ENCODE measurements around the gene ATP10A. TPM values are rescaled to one million over a fixed set of nuclear protein-coding genes. Genes with fewer than 3 reads are reported as not detected.

Gene ATP10A
- total RNA-seq, 1 experiment from 2014 or later: 3.9 TPM

DNA sequence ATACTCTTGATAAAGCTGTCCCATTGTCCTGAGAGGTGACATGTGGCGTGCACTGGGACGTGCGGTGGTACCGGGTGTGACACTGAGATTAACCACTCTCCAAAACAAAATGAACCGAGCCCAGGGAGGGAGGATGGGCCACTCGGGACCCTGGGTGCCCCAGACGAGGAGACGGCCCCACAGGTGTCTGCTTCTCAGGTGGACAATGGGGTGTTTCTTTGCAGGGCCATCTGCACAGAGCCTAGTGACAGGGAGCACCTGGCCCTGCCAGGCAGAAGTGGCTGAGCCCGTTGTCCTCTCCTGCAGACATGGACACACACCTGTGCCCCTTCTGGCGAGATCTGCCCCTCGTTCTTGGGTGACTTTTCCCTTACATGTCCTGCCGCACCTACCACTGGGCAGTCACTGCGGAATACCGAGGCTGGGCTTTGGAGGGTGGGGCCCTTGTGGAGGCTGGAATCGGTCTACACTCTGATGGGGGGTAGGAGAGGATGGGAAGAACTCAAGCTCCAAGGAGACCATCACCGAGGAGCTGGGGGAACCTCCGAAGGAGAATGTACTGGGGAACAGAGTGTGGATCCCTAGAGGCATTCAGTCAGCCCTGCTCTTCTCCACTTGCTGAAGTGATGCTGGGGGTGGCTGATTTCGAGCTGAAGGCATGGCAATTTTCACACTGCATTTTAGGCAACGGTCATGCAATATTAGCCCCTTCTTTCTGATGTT, 153.5 kb downstream of the ATP10A start:
- H3K27ac ChIP-seq (ENCODE audit: insufficient read length, low read depth, low read length): no peak overlapping the region
- WGBS (ENCODE audit: extremely low coverage, insufficient read length, low lambda C conversion rate): no CpG with 5 or more reads among the region's 19 CpGs

More for the DNA sequence above, 153.5 kb downstream of the ATP10A start:
- H2BK120ac ChIP-seq (ENCODE audit: low read depth, low read length, poor library complexity, severe bottlenecking): no peak overlapping the region
- no peak overlapping the region for H2BK12ac ChIP-seq (ENCODE audit: insufficient read length, low read depth, low read length)
- no peaks in the 10 kb centered on the region for H3K4me1 ChIP-seq (ENCODE audit: insufficient read depth, low read length)
- H3K56ac ChIP-seq (ENCODE audit: insufficient read length, low read depth, low read length): no peak overlapping the region
- H3T11ph ChIP-seq (ENCODE audit: low read length): no peak overlapping the region
- no peak overlapping the region for H3K23ac ChIP-seq (ENCODE audit: insufficient read length, low read depth, low read length)
- peaks cover 0 to 1% (median 0%) of the 10 kb centered on the region in 3 experiments; a peak in 1 of 7 replicates for H3K36me3 Mint-ChIP-seq (ENCODE audit: insufficient read depth in 1 of 3, low read depth in 3 of 3)
- H3K79me2 ChIP-seq (ENCODE audit: insufficient read depth, low read length): no peaks in the 10 kb centered on the region
- H3K79me1 ChIP-seq (ENCODE audit: insufficient read depth, low read depth, low read length, poor library complexity, severe bottlenecking): no peaks in the 10 kb centered on the region
- H3K4me3 Mint-ChIP-seq: no peak overlapping the region
- no peak overlapping the region; a peak in 1 of 7 replicates for H3K27ac Mint-ChIP-seq
- no peaks in the 10 kb centered on the region for H3K9me3 ChIP-seq (ENCODE audit: control insufficient read depth, low read depth, low read length)
- no peak overlapping the region for H4K5ac ChIP-seq (ENCODE audit: insufficient read length, low read depth, low read length)
- H3K18ac ChIP-seq (ENCODE audit: insufficient read length, low read depth, low read length): no peak overlapping the region
- no peaks in the 10 kb centered on the region for H4K20me1 ChIP-seq (ENCODE audit: control insufficient read depth, insufficient read depth, insufficient read length)
- no peaks in the 10 kb centered on the region for H3K27me3 ChIP-seq (ENCODE audit: insufficient read depth, low read length)
- H3K27me3 Mint-ChIP-seq (ENCODE audit: low read depth): peaks cover 2% of the 10 kb centered on the region; the same call in 1 of the 2 replicates
- TF ChIP-seq, protein P1, sequence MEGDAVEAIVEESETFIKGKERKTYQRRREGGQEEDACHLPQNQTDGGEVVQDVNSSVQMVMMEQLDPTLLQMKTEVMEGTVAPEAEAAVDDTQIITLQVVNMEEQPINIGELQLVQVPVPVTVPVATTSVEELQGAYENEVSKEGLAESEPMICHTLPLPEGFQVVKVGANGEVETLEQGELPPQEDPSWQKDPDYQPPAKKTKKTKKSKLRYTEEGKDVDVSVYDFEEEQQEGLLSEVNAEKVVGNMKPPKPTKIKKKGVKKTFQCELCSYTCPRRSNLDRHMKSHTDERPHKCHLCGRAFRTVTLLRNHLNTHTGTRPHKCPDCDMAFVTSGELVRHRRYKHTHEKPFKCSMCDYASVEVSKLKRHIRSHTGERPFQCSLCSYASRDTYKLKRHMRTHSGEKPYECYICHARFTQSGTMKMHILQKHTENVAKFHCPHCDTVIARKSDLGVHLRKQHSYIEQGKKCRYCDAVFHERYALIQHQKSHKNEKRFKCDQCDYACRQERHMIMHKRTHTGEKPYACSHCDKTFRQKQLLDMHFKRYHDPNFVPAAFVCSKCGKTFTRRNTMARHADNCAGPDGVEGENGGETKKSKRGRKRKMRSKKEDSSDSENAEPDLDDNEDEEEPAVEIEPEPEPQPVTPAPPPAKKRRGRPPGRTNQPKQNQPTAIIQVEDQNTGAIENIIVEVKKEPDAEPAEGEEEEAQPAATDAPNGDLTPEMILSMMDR (conservative IDR thresholded peaks at IDR 0.05): no peak
- H3K4ac ChIP-seq (ENCODE audit: low read depth, low read length): no peak overlapping the region
- no peak overlapping the region for H4K8ac ChIP-seq (replicated peaks; ENCODE audit: insufficient read length, low read depth, low read length)
- H3K9me3 Mint-ChIP-seq: no peaks in the 10 kb centered on the region
- H2AK5ac ChIP-seq (ENCODE audit: insufficient read length, low read length): no peak overlapping the region
- H4K91ac ChIP-seq (ENCODE audit: insufficient read length, low read depth, low read length): no peak overlapping the region
- no peak overlapping the region for H3K4me2 ChIP-seq (ENCODE audit: insufficient read depth, insufficient read length, low read length)
- no peak overlapping the region for H3K14ac ChIP-seq (ENCODE audit: insufficient read depth, low read length)
- H3K9ac ChIP-seq (ENCODE audit: extremely low read depth, insufficient read length, low read length): no peak overlapping the region
- peaks cover 0 to 6% of the 10 kb centered on the region in 2 experiments; a peak in 2 of 4 replicates for H3K4me1 Mint-ChIP-seq
- no peaks in the 10 kb centered on the region for H3K23me2 ChIP-seq (ENCODE audit: insufficient read length, low read depth, low read length, poor library complexity, severe bottlenecking)
- H2BK15ac ChIP-seq (ENCODE audit: low read depth, low read length): no peak overlapping the region
- no peak for DNase-seq
- no peak overlapping the region for H2AFZ ChIP-seq (ENCODE audit: low read length)
- H2BK20ac ChIP-seq (ENCODE audit: low read depth, low read length, poor library complexity, severe bottlenecking): no peak overlapping the region
- H2BK5ac ChIP-seq (ENCODE audit: insufficient read length, low read length): no peak overlapping the region
